ENCODE results near the gene NCKAP5. TPM values are rescaled to one million over a fixed set of nuclear protein-coding genes. Genes with fewer than 3 reads are reported as not detected.

Gene NCKAP5
- total RNA-seq, 2 donors from 2014 or later = 2.0 to 7.1 TPM

DNA sequence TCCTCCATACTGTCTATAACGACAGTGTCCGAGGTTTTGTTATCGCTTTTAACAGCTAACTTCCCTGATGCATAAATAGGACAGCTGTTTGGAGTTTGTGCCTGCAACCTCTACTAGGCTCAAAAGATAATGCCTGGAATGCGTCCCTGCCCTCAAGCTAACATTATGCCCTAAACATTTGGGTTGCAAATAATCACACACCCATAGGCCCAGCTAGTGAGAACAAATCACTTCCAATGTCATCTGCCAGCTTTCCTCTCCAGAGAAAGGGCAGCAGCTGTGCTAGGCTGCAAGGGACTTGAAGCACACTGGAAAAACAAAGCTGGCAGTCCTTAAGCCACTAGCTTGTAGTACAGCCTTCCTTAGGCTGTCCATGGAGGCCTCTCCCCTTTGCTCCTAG, 696.4 kb downstream of the NCKAP5 start:
- TF ChIP-seq POLR2AphosphoS5 (IDR thresholded peaks at IDR 0.05) (no peak), POLR2A (IDR thresholded peaks at IDR 0.05) (no peak)
- TF ChIP-seq, protein P1, sequence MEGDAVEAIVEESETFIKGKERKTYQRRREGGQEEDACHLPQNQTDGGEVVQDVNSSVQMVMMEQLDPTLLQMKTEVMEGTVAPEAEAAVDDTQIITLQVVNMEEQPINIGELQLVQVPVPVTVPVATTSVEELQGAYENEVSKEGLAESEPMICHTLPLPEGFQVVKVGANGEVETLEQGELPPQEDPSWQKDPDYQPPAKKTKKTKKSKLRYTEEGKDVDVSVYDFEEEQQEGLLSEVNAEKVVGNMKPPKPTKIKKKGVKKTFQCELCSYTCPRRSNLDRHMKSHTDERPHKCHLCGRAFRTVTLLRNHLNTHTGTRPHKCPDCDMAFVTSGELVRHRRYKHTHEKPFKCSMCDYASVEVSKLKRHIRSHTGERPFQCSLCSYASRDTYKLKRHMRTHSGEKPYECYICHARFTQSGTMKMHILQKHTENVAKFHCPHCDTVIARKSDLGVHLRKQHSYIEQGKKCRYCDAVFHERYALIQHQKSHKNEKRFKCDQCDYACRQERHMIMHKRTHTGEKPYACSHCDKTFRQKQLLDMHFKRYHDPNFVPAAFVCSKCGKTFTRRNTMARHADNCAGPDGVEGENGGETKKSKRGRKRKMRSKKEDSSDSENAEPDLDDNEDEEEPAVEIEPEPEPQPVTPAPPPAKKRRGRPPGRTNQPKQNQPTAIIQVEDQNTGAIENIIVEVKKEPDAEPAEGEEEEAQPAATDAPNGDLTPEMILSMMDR (IDR thresholded peaks at IDR 0.05) = no peak
- Histone ChIP-seq H3K9me3 (no peaks in the 10 kb centered on the region), H3K4me1 (replicated peaks) (no peaks in the 10 kb centered on the region), H3K4me3 (no peak overlapping the region), H3K27me3 (replicated peaks; ENCODE audit: insufficient read depth) (no peaks in the 10 kb centered on the region), H3K27ac (no peak overlapping the region), H3K36me3 (no peaks in the 10 kb centered on the region)
- WGBS = 79% methylated on average over 4 of the region's 4 CpGs
- no peak for DNase-seq (ENCODE audit: low spot score)
- intact Hi-C loops (cut with DNase I) = no loop called here

DNA sequence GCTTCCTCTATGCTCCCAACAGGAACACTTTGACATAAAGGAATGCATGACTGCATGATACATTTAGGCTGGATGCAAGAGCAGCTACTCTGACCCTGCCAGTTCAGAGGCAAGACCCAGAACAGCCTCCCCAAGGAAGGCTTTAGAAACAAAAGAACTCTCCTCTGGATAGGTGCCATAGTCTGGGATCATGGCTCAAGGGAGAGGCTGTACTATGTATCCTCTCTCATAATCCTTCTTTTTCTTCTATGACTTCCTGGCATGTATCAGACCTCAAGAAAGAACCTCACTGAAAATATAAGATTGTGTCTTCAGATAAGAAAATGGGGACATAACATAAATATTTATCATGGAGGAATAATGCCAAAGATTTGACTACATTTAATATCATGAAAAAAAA, 704.3 kb downstream of the NCKAP5 start:
- TF ChIP-seq POLR2A (IDR thresholded peaks at IDR 0.05) (no peak), POLR2AphosphoS5 (IDR thresholded peaks at IDR 0.05) (no peak)
- TF ChIP-seq, protein P1 (IDR thresholded peaks at IDR 0.05) = no peak
- intact Hi-C loops (cut with DNase I) = no loop called here
- Histone ChIP-seq H3K4me1 (replicated peaks) (no peaks in the 10 kb centered on the region), H3K9me3 (no peaks in the 10 kb centered on the region), H3K27me3 (replicated peaks; ENCODE audit: insufficient read depth) (no peaks in the 10 kb centered on the region), H3K27ac (no peak overlapping the region), H3K36me3 (no peaks in the 10 kb centered on the region), H3K4me3 (no peak overlapping the region)
- DNase-seq (ENCODE audit: low spot score) = no peak

- H3K9me3 ChIP-seq = no peaks in the 10 kb centered on the region
- no peaks in the 10 kb centered on the region for H3K36me3 ChIP-seq
- intact Hi-C loops (cut with DNase I) = no loop called here
- no peaks in the 10 kb centered on the region for H3K27me3 ChIP-seq (replicated peaks; ENCODE audit: insufficient read depth)
- 62% methylated on average over 2 of the region's 2 CpGs for WGBS
- H3K4me1 ChIP-seq (replicated peaks) = no peaks in the 10 kb centered on the region
- H3K4me3 ChIP-seq = no peak overlapping the region
- no peak overlapping the region for H3K27ac ChIP-seq
- no peak for TF ChIP-seq POLR2A (IDR thresholded peaks at IDR 0.05)
- no peak for TF ChIP-seq POLR2AphosphoS5 (IDR thresholded peaks at IDR 0.05)
- TF ChIP-seq, protein P1 (IDR thresholded peaks at IDR 0.05) = no peak
- no peak for DNase-seq (ENCODE audit: low spot score)
Measured at GRCh38 chr2:132860220-132860619, 708.0 kb downstream of the NCKAP5 start.

DNA sequence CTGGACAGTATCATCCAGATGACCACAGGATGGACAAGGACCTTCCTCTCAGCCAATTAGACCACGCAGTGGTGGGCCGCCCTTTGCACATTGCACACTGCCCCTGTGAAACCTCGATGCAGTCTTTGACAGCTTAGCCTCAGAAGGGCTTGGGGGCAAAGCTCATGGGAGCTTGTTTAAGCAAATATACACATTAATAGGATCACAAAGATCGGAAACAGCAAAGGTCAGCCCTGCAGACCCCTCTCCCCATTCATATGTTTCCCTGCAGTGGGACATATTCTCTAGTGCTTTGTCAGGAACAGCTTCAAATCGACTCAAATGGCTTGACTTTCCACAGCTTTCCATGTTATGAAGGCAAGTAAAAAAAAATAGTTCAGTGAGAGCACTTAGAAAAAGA, 708.7 kb downstream of the NCKAP5 start:
- WGBS = 75% methylated on average over 5 of the region's 5 CpGs

GRCh38 chr2:132857319-132857718, 710.9 kb downstream of the NCKAP5 start:
- intact Hi-C loops (cut with DNase I) = no loop called here
- H3K9me3 ChIP-seq = no peaks in the 10 kb centered on the region
- TF ChIP-seq, protein P1 (IDR thresholded peaks at IDR 0.05) = no peak
- TF ChIP-seq POLR2A (IDR thresholded peaks at IDR 0.05) (no peak), POLR2AphosphoS5 (IDR thresholded peaks at IDR 0.05) (no peak)

More for the DNA sequence above, 708.7 kb downstream of the NCKAP5 start:
- Histone ChIP-seq H3K4me1 (replicated peaks) (no peaks in the 10 kb centered on the region), H3K4me3 (no peak overlapping the region), H3K9me3 (no peaks in the 10 kb centered on the region), H3K27ac (no peak overlapping the region), H3K36me3 (no peaks in the 10 kb centered on the region), H3K27me3 (replicated peaks; ENCODE audit: insufficient read depth) (no peaks in the 10 kb centered on the region)
- TF ChIP-seq POLR2AphosphoS5 (IDR thresholded peaks at IDR 0.05) (no peak), POLR2A (IDR thresholded peaks at IDR 0.05) (no peak)
- TF ChIP-seq, protein P1 (IDR thresholded peaks at IDR 0.05) = no peak
- intact Hi-C loops (cut with DNase I) = no loop called here
- no peak for DNase-seq (ENCODE audit: low spot score)

More at GRCh38 chr2:132857319-132857718, 710.9 kb downstream of the NCKAP5 start:
- no peaks in the 10 kb centered on the region for H3K27me3 ChIP-seq (replicated peaks; ENCODE audit: insufficient read depth)
- no peaks in the 10 kb centered on the region for H3K4me1 ChIP-seq (replicated peaks)
- no peak overlapping the region for H3K4me3 ChIP-seq
- DNase-seq (ENCODE audit: low spot score) = no peak
- no peak overlapping the region for H3K27ac ChIP-seq
- H3K36me3 ChIP-seq = no peaks in the 10 kb centered on the region
- WGBS = 75% methylated on average over 1 of the region's 1 CpG

All from prostate gland (tissue), 2 donors.